Activated CD8-positive, alpha-beta memory T cell treated with anti-CD3 and anti-CD28 coated beads, Interleukin-2, amount 50 U/mL, for 24 hours (primary cell): ENCODE data around the gene RBM8A.

Experiments
- DNase-seq: peaks from one replicate; pipeline ENCODE4 v3.0.0-alpha.2; 2020; ENCODE audit errors: extremely low read depth

The RBM8A gene

GRCh38 chr1:145884675-145885074 lies 42.6 kb downstream of the RBM8A start:
- no peak for DNase-seq

- no peak for DNase-seq
Observed at GRCh38 chr1:145879775-145880174, 47.5 kb downstream of the RBM8A start.

- DNase-seq = no peak
Observed at GRCh38 chr1:145878724-145879123, 48.6 kb downstream of the RBM8A start.

- DNase-seq = no peak
Observed at GRCh38 chr1:145877923-145878486, 49.3 kb downstream of the RBM8A start.

GRCh38 chr1:145874646-145875045 lies 52.6 kb downstream of the RBM8A start:
- DNase-seq = no peak

GRCh38 chr1:145871994-145872924 lies 55.0 kb downstream of the RBM8A start:
- DNase-seq = no peak
